Measurements from ENCODE around the gene RPN2. TPM values are rescaled to one million over a fixed set of nuclear protein-coding genes. Genes with fewer than 3 reads are reported as not detected.

RPN2 gene
- total RNA-seq, 1 experiment from 2014 or later: 222 TPM

DNA sequence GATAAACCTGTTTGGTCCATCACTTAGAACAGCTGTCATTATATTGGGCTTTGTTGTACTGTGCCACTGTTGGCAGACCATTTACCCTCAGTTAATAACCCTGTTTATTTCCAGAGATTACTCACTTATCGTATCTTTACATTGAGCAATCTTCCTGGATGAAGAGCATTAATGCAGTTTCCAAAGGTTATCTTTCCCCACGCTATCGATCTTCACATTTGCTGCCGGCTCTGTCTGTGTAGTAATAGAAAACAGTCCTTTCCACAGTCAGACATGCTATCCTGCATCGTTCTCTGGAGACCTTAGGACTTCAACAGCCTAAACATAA lies 55.1 kb downstream of the RPN2 start:
- POLR2A ChIA-PET (ENCODE audit: low non-redundant PET): no interaction called here
- Histone ChIP-seq H3K27ac (ENCODE audit: low read depth, low read length, poor library complexity, severe bottlenecking) (no peak overlapping the region), H3K4me3 (ENCODE audit: low read depth, low read length, poor library complexity, severe bottlenecking) (no peak overlapping the region), H3K4me1 (ENCODE audit: insufficient read depth, low read length, poor library complexity, severe bottlenecking) (no peaks in the 10 kb centered on the region), H3K9me3 (ENCODE audit: low read depth, low read length, poor library complexity, severe bottlenecking) (no peaks in the 10 kb centered on the region), H3K36me3 (ENCODE audit: insufficient read depth, low read length, poor library complexity, severe bottlenecking) (peaks cover 96% of the 10 kb centered on the region), H3K27me3 (replicated peaks; ENCODE audit: insufficient read depth, low read depth, low read length, poor library complexity) (no peaks in the 10 kb centered on the region)
- DNase-seq (ENCODE audit: low spot score): no peak
- CTCF ChIA-PET: no interaction called here
- no peak for TF ChIP-seq EZH2 (IDR thresholded peaks at IDR 0.05; ENCODE audit: borderline replicate concordance, low read depth, low read length, poor library complexity, severe bottlenecking)
- TF ChIP-seq, protein P1, sequence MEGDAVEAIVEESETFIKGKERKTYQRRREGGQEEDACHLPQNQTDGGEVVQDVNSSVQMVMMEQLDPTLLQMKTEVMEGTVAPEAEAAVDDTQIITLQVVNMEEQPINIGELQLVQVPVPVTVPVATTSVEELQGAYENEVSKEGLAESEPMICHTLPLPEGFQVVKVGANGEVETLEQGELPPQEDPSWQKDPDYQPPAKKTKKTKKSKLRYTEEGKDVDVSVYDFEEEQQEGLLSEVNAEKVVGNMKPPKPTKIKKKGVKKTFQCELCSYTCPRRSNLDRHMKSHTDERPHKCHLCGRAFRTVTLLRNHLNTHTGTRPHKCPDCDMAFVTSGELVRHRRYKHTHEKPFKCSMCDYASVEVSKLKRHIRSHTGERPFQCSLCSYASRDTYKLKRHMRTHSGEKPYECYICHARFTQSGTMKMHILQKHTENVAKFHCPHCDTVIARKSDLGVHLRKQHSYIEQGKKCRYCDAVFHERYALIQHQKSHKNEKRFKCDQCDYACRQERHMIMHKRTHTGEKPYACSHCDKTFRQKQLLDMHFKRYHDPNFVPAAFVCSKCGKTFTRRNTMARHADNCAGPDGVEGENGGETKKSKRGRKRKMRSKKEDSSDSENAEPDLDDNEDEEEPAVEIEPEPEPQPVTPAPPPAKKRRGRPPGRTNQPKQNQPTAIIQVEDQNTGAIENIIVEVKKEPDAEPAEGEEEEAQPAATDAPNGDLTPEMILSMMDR (conservative IDR thresholded peaks at IDR 0.05; ENCODE audit: low read depth, low read length): no peak
- no TSS peak for BruUV-seq (replicated peaks)
- intact Hi-C loops (cut with micrococcal nuclease; ENCODE audit: unreplicated experiment): no loop called here

DNA sequence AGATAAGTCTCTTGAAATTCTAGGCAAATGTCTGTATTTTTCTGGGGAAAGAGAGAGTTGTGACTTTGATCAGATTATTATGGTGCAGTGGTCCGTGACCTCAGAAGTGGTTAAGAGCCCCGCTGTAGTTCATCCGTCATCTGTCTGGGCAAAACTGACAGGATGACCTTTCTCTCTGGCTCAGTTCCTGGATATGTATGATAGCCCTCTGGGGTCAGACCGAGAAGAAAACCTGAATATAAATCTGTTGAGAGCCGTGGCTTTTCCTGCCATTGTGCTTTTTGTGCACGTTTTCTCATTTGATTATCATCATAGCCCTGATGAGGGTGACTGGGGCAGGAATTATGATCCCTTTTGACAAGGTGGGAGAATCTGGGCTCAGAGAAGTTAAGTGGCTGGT lies 55.9 kb downstream of the RPN2 start:
- H3K27ac ChIP-seq (ENCODE audit: low read depth, low read length, poor library complexity, severe bottlenecking): no peak overlapping the region
- ChIA-PET POLR2A (ENCODE audit: low non-redundant PET) (no interaction called here), CTCF (no interaction called here)
- H3K4me1 ChIP-seq (ENCODE audit: insufficient read depth, low read length, poor library complexity, severe bottlenecking): no peaks in the 10 kb centered on the region
- intact Hi-C loops (cut with micrococcal nuclease; ENCODE audit: unreplicated experiment): no loop called here
- H3K4me3 ChIP-seq (ENCODE audit: low read depth, low read length, poor library complexity, severe bottlenecking): no peak overlapping the region
- no TSS peak for BruUV-seq (replicated peaks)
- TF ChIP-seq, protein P1 (conservative IDR thresholded peaks at IDR 0.05; ENCODE audit: low read depth, low read length): no peak
- TF ChIP-seq EZH2 (IDR thresholded peaks at IDR 0.05; ENCODE audit: borderline replicate concordance, low read depth, low read length, poor library complexity, severe bottlenecking): no peak
- no peaks in the 10 kb centered on the region for H3K9me3 ChIP-seq (ENCODE audit: low read depth, low read length, poor library complexity, severe bottlenecking)
- no peak for DNase-seq (ENCODE audit: low spot score)
- no peaks in the 10 kb centered on the region for H3K27me3 ChIP-seq (replicated peaks; ENCODE audit: insufficient read depth, low read depth, low read length, poor library complexity)
- H3K36me3 ChIP-seq (ENCODE audit: insufficient read depth, low read length, poor library complexity, severe bottlenecking): peaks cover 95% of the 10 kb centered on the region

DNA sequence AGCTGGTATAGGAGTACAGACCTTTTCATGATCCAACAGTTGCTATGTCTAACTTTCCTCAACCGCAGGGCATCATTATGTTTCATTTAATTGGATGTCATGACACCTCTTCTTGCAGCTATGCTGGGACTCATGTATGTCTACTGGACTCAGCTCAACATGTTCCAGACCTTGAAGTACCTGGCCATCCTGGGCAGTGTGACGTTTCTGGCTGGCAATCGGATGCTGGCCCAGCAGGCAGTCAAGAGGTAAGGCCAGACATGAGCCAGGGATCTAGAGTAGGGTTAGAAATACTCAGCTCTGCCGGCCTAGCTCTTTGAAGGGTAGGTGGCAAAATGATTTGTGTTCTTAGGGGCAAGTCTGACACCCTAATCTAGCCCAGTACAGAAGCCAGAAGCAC lies 57.3 kb downstream of the RPN2 start:
- ChIA-PET POLR2A (ENCODE audit: low non-redundant PET) (no interaction called here), CTCF (no interaction called here)
- Histone ChIP-seq H3K27ac (ENCODE audit: low read depth, low read length, poor library complexity, severe bottlenecking) (no peak overlapping the region), H3K4me3 (ENCODE audit: low read depth, low read length, poor library complexity, severe bottlenecking) (no peak overlapping the region), H3K36me3 (ENCODE audit: insufficient read depth, low read length, poor library complexity, severe bottlenecking) (peaks cover 95% of the 10 kb centered on the region), H3K4me1 (ENCODE audit: insufficient read depth, low read length, poor library complexity, severe bottlenecking) (no peaks in the 10 kb centered on the region), H3K27me3 (replicated peaks; ENCODE audit: insufficient read depth, low read depth, low read length, poor library complexity) (no peaks in the 10 kb centered on the region), H3K9me3 (ENCODE audit: low read depth, low read length, poor library complexity, severe bottlenecking) (no peaks in the 10 kb centered on the region)
- no TSS peak for BruUV-seq (replicated peaks)
- TF ChIP-seq, protein P1 (conservative IDR thresholded peaks at IDR 0.05; ENCODE audit: low read depth, low read length): no peak
- TF ChIP-seq EZH2 (IDR thresholded peaks at IDR 0.05; ENCODE audit: borderline replicate concordance, low read depth, low read length, poor library complexity, severe bottlenecking): no peak
- intact Hi-C loops (cut with micrococcal nuclease; ENCODE audit: unreplicated experiment): no loop called here
- no peak for DNase-seq (ENCODE audit: low spot score)
